Hepatocyte (in vitro differentiated cells): Measurements from ENCODE around the gene ALDH1L1. TPM values are rescaled to one million over a fixed set of nuclear protein-coding genes. Genes with fewer than 3 reads are reported as not detected.

Experiments used
- DNase-seq: peaks from one replicate; pipeline ENCODE4 v3.0.0-alpha.2; 2016; ENCODE audit warnings: low spot score
- H2AFZ ChIP-seq: fragments of 200-600 bp; sonication (generic); 2 replicates; pipeline ENCODE4 v1.6.0; 2016; ENCODE audit warnings: antibody characterized with exemption, mild to moderate bottlenecking
- H3K27ac ChIP-seq: fragments of 200-600 bp; sonication (generic); 2 replicates; pipeline ENCODE4 v1.5.1; 2016; ENCODE audit warnings: mild to moderate bottlenecking
- H3K27me3 ChIP-seq: fragments of 200-600 bp; sonication (generic); 2 replicates; pipeline ENCODE4 v1.6.1; 2016
- H3K36me3 ChIP-seq: fragments of 200-600 bp; sonication (generic); replicated peaks from 2 replicates; pipeline ENCODE4 v1.5.1; 2016; ENCODE audit warnings: low read depth; ENCODE audit not compliant: insufficient read depth
- H3K4me1 ChIP-seq: fragments of 200-600 bp; sonication (generic); 2 replicates; pipeline ENCODE4 v1.5.1; 2016; ENCODE audit warnings: mild to moderate bottlenecking, moderate library complexity; ENCODE audit not compliant: insufficient read depth
- H3K4me2 ChIP-seq: fragments of 200-600 bp; sonication (generic); 2 replicates; pipeline ENCODE4 v1.6.0; 2016
- H3K4me3 ChIP-seq: fragments of 200-600 bp; sonication (generic); 2 replicates; pipeline ENCODE4 v1.5.1; 2016; ENCODE audit warnings: mild to moderate bottlenecking
- H3K79me2 ChIP-seq: fragments of 200-600 bp; sonication (generic); 2 replicates; pipeline ENCODE4 v1.6.0; 2017; ENCODE audit warnings: mild to moderate bottlenecking
- H3K9me2 ChIP-seq: fragments of 200-600 bp; sonication (generic); replicated peaks from 2 replicates; pipeline ENCODE4 v1.6.0; 2017; ENCODE audit warnings: mild to moderate bottlenecking; ENCODE audit not compliant: insufficient read depth
- H3K9me3 ChIP-seq: fragments of 200-600 bp; sonication (generic); 2 replicates; pipeline ENCODE4 v1.5.1; 2016; ENCODE audit warnings: low read depth, mild to moderate bottlenecking
- H4K20me1 ChIP-seq: fragments of 200-600 bp; sonication (generic); 2 replicates; pipeline ENCODE4 v1.6.0; 2016; ENCODE audit warnings: mild to moderate bottlenecking; ENCODE audit not compliant: insufficient read depth, poor library complexity, severe bottlenecking
- EZH2 ChIP-seq: fragments of 200-600 bp; sonication (generic); IDR thresholded peaks from 2 replicates; pipeline ENCODE4 v1.6.1; 2016; ENCODE audit warnings: antibody characterized with exemption, mild to moderate bottlenecking, borderline replicate concordance
- EZH2phosphoT487 ChIP-seq: fragments of 200-600 bp; sonication (generic); IDR thresholded peaks from one replicate; pipeline ENCODE4 v1.6.1; 2018; ENCODE audit warnings: antibody characterized with exemption, mild to moderate bottlenecking, low read depth, moderate library complexity; ENCODE audit not compliant: unreplicated experiment, severe bottlenecking
- WGBS: methylation state at CpG from one replicate; pipeline ENCODE4 v1.1.6; 2016; ENCODE audit warnings: low lambda C conversion rate; ENCODE audit errors: missing lambda C conversion rate; 5-methylcytosine and 5-hydroxymethylcytosine counted together
- polyA plus RNA-seq: library from polyadenylated mRNA; unstranded; fragments of >200 nt; fragmentation: Nextera tagmentation; extraction: Ambion mirVana; gene quantifications from 2 replicates; pipeline ENCODE4 v1.2.1, GENCODE V29; 2016
- total RNA-seq: library from RNA; depleted of rRNA; stranded (reverse); fragments of >200 nt; gene quantifications from 2 replicates; pipeline ENCODE4 v1.2.3, GENCODE V29; 2014
- TF ChIP-seq, protein P1 (sequence below): fragments of 200-600 bp; sonication (generic); IDR thresholded peaks from 2 replicates; pipeline ENCODE4 v1.5.1; 2016; ENCODE audit warnings: antibody characterized with exemption, mild to moderate bottlenecking; ENCODE audit not compliant: poor library complexity

The ALDH1L1 gene
- total and polyA plus RNA-seq, 2 experiments from 2014 or later = 15.9 to 22.6 TPM

DNA sequence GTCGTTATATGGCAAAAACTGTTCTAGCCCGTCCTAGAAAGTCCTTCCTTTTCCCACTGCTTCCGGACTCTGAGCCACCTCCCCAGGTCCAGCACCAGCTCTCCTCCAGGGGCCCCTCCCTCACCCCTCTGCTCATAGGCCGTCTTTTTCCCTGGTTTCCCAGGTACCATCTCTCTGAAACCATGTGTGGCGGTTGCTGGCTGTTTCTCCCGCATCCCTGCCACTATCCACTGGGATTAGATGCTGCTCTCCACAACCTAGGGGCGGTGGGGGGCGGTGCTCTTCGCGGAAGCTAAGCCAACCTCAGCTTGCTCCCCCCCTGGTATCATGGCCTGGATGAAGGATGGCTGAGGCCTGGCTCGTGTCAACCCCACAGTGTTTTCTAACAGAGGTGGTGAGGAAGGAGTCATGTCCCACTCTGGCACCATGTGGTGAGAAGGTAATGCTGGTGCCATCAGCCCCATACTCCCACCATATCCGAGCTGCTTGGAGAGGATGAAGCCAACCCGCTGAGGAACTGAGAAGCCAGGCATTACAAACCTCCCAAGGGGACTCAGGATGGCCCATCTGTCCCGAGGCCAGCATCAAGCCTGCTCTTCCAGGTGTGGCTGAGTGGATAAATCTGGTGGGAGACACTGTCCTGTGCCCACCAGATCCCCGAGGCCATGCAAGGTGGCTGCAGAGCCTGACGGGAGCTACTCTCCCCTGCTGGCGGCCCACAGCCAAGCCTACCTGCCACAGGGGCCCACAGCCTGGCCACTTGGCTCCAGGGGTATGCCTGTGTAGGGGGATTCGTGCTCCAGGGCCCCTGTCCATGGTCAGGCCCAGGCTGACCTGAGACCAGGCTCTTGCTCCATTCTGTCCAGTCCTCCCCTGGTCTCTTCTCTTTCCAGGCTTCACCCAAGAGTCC, 68.6 kb downstream of the ALDH1L1 start:
- Histone ChIP-seq H4K20me1 (no peaks in the 10 kb centered on the region), H3K9me2 (no peaks in the 10 kb centered on the region), H3K9me3 (no peaks in the 10 kb centered on the region), H3K4me3 (no peak overlapping the region), H3K27ac (no peak overlapping the region), H3K79me2 (no peaks in the 10 kb centered on the region), H2AFZ (no peak overlapping the region), H3K27me3 (no peaks in the 10 kb centered on the region), H3K4me1 (no peaks in the 10 kb centered on the region), H3K4me2 (no peak overlapping the region), H3K36me3 (no peaks in the 10 kb centered on the region)
- peak; percentile 1 for DNase-seq
- 90% methylated on average over 17 of the region's 18 CpGs for WGBS
- TF ChIP-seq EZH2 (no peak), EZH2phosphoT487 (no peak)
- TF ChIP-seq, protein P1, sequence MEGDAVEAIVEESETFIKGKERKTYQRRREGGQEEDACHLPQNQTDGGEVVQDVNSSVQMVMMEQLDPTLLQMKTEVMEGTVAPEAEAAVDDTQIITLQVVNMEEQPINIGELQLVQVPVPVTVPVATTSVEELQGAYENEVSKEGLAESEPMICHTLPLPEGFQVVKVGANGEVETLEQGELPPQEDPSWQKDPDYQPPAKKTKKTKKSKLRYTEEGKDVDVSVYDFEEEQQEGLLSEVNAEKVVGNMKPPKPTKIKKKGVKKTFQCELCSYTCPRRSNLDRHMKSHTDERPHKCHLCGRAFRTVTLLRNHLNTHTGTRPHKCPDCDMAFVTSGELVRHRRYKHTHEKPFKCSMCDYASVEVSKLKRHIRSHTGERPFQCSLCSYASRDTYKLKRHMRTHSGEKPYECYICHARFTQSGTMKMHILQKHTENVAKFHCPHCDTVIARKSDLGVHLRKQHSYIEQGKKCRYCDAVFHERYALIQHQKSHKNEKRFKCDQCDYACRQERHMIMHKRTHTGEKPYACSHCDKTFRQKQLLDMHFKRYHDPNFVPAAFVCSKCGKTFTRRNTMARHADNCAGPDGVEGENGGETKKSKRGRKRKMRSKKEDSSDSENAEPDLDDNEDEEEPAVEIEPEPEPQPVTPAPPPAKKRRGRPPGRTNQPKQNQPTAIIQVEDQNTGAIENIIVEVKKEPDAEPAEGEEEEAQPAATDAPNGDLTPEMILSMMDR = no peak

DNA sequence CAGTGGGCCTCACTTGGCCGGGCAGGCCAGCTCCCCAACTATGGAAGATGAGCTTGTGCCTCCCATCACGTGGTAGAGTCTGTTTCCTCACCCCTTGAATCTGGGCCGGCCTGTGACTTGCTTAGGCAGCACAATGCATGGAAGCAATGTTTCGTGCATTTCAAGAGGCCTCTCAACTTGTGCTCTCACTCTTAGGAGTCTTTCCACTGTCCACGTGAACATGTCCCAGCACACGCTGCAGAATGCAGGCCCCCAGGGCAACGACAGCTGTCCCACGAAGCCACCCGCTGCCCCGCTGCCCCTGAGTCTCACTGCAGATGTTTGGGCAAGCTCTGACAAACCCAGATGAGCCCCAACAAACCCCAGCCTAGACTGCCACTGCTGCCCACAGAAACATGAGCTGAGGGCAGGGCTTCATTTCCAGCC, 69.2 kb downstream of the ALDH1L1 start:
- Histone ChIP-seq H2AFZ (no peak overlapping the region), H3K9me3 (no peaks in the 10 kb centered on the region), H3K36me3 (no peaks in the 10 kb centered on the region), H3K27me3 (no peaks in the 10 kb centered on the region), H3K27ac (no peak overlapping the region), H3K4me1 (no peaks in the 10 kb centered on the region), H3K4me3 (no peak overlapping the region), H3K9me2 (no peaks in the 10 kb centered on the region), H3K4me2 (no peak overlapping the region), H3K79me2 (no peaks in the 10 kb centered on the region), H4K20me1 (no peaks in the 10 kb centered on the region)
- 96% methylated on average over 10 of the region's 10 CpGs for WGBS
- peak; percentile 2 for DNase-seq
- no peak for TF ChIP-seq EZH2
- TF ChIP-seq EZH2phosphoT487 = no peak

- Histone ChIP-seq H3K4me3 (no peak overlapping the region), H2AFZ (no peak overlapping the region), H3K9me3 (no peaks in the 10 kb centered on the region), H3K79me2 (no peaks in the 10 kb centered on the region), H3K27me3 (no peaks in the 10 kb centered on the region), H3K36me3 (no peaks in the 10 kb centered on the region), H3K4me1 (no peaks in the 10 kb centered on the region), H3K27ac (no peak overlapping the region), H3K4me2 (no peak overlapping the region), H3K9me2 (no peaks in the 10 kb centered on the region), H4K20me1 (no peaks in the 10 kb centered on the region)
- peak; percentile 1 for DNase-seq
- 94% methylated on average over 12 of the region's 12 CpGs for WGBS
- TF ChIP-seq, protein P1 = no peak
- TF ChIP-seq EZH2phosphoT487 = no peak
- no peak for TF ChIP-seq EZH2
Observed at GRCh38 chr3:126110431-126111125, 69.8 kb downstream of the ALDH1L1 start.

DNA sequence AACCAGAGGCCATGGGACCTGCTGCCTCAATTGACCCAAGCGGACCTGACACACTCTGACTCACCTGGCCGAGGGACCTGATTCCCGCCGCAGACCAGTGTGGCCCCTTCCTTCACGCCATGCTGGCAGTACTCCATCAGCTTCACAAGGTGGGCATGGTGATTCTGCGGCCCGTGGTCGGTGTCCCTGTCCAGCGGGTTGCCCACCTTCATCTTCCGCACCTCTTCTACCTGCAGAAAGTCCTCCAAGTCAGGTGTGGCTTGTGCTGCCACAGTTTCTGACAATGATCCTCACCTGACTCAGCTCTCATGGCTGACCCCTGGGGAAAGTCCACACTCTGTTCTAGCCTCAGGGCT, 70.5 kb downstream of the ALDH1L1 start:
- Histone ChIP-seq H3K4me2 (no peak overlapping the region), H3K36me3 (no peaks in the 10 kb centered on the region), H3K9me2 (no peaks in the 10 kb centered on the region), H2AFZ (no peak overlapping the region), H3K27me3 (no peaks in the 10 kb centered on the region), H3K79me2 (no peaks in the 10 kb centered on the region), H3K4me1 (no peaks in the 10 kb centered on the region), H4K20me1 (no peaks in the 10 kb centered on the region), H3K4me3 (no peak overlapping the region), H3K9me3 (no peaks in the 10 kb centered on the region), H3K27ac (no peak overlapping the region)
- DNase-seq = peak; percentile 2
- 93% methylated on average over 10 of the region's 10 CpGs for WGBS
- TF ChIP-seq EZH2 = no peak
- TF ChIP-seq EZH2phosphoT487 = no peak
- TF ChIP-seq, protein P1 = no peak
